ENCODE measurements around the gene NPAS2. TPM values are rescaled to one million over a fixed set of nuclear protein-coding genes. Genes with fewer than 3 reads are reported as not detected.

Gene NPAS2
- total RNA-seq, 2 donors from 2014 or later: 1.1 to 1.6 TPM

DNA sequence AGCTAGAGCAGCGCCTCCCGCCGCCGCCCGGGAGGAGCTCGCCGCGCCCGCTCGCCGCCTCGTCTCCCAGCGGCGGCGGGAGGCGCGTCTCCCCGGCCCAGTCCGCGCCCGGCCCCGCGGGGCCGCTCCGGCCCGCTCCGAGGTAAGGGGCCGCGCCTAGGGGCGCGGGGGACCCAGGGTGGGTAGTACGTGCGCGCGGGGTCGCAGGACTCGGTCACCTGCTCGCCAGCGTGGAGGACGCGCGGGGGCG, 259 bp downstream of the NPAS2 start:
- peak overlapping the region; percentile 74 for H3K4me3 ChIP-seq (ENCODE audit: low read length)
- WGBS, 2 experiments (ENCODE audit: insufficient coverage in 1 of 2, insufficient read length in 1 of 2): 0% methylated on average over 43 of the region's 43 CpGs; no CpG with 5 or more reads in 1 of the 2 experiments
- peaks cover 5% of the 10 kb centered on the region for H3K4me1 ChIP-seq (ENCODE audit: control insufficient read depth, insufficient read depth, low read length)
- DNase-seq: no peak
- Mint-ChIP-seq H3K27me3 (ENCODE audit: insufficient read depth) (peaks cover 68% of the 10 kb centered on the region), H3K36me3 (ENCODE audit: low read depth) (no peaks in the 10 kb centered on the region), H3K9me3 (no peaks in the 10 kb centered on the region), H3K4me3 (peak overlapping the region; percentile 50), H3K27ac (no peak overlapping the region), H3K4me1 (peaks cover 5% of the 10 kb centered on the region)
- H3K9ac ChIP-seq (ENCODE audit: extremely low read depth, low read length, poor library complexity, severe bottlenecking): no peak overlapping the region
- no peaks in the 10 kb centered on the region for H3K9me3 ChIP-seq (ENCODE audit: control insufficient read depth, low read length)
- H3K27ac ChIP-seq (ENCODE audit: low read depth, low read length): no peak overlapping the region
- TF ChIP-seq, protein P1, sequence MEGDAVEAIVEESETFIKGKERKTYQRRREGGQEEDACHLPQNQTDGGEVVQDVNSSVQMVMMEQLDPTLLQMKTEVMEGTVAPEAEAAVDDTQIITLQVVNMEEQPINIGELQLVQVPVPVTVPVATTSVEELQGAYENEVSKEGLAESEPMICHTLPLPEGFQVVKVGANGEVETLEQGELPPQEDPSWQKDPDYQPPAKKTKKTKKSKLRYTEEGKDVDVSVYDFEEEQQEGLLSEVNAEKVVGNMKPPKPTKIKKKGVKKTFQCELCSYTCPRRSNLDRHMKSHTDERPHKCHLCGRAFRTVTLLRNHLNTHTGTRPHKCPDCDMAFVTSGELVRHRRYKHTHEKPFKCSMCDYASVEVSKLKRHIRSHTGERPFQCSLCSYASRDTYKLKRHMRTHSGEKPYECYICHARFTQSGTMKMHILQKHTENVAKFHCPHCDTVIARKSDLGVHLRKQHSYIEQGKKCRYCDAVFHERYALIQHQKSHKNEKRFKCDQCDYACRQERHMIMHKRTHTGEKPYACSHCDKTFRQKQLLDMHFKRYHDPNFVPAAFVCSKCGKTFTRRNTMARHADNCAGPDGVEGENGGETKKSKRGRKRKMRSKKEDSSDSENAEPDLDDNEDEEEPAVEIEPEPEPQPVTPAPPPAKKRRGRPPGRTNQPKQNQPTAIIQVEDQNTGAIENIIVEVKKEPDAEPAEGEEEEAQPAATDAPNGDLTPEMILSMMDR (conservative IDR thresholded peaks at IDR 0.05): no peak
- no peaks in the 10 kb centered on the region for H3K36me3 ChIP-seq (ENCODE audit: control insufficient read depth, insufficient read depth, low read length)
- H3K27me3 ChIP-seq (ENCODE audit: control insufficient read depth, insufficient read depth, low read length, poor library complexity, severe bottlenecking): peaks cover 77% of the 10 kb centered on the region

DNA sequence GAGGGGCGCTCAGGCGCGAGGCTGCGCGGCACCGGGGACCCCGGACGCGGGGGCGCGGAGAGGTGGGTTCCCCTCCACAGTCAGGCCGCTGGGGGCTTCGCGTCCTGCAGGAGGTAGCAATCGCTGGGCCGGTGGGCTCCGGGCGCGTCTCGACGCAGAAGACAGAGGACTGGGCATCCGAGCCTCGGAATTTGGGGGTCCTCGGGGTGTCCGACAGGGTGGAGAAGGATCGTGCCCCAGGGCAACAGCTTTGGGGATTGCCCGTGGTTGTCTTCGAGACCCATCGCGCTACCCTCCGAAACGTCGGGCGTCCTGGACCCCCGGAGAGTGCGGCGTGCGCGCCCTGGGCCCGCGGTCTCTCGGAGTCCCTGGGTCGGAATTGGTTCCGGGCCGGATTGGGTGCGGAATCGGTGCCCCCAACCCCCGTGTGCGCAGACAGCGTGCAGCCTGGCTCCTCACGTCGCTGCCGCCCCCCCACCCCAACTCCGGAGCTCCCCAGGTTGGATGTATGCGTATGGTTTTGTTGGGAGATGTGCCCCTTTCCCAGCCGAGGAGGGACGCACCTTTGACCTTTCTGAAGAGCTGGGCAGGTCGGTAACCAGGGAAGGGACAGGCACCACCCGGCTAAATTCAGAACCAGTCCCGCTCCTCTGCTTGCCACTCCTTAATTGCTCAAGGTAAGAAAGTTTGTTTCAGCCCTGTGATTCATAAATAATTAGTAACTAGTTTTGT, 750 bp downstream of the NPAS2 start:
- Histone ChIP-seq H3K9me3 (ENCODE audit: control insufficient read depth, low read length) (no peaks in the 10 kb centered on the region), H3K4me3 (ENCODE audit: low read length) (peak overlapping the region; percentile 74), H3K9ac (ENCODE audit: extremely low read depth, low read length, poor library complexity, severe bottlenecking) (peak overlapping the region; percentile 15), H3K36me3 (ENCODE audit: control insufficient read depth, insufficient read depth, low read length) (no peaks in the 10 kb centered on the region), H3K4me1 (ENCODE audit: control insufficient read depth, insufficient read depth, low read length) (peaks cover 5% of the 10 kb centered on the region), H3K27me3 (ENCODE audit: control insufficient read depth, insufficient read depth, low read length, poor library complexity, severe bottlenecking) (peaks cover 77% of the 10 kb centered on the region), H3K27ac (ENCODE audit: low read depth, low read length) (no peak overlapping the region)
- Mint-ChIP-seq H3K36me3 (ENCODE audit: low read depth) (no peaks in the 10 kb centered on the region), H3K27ac (no peak overlapping the region), H3K4me3 (peak overlapping the region; percentile 50), H3K4me1 (peaks cover 5% of the 10 kb centered on the region), H3K27me3 (ENCODE audit: insufficient read depth) (peaks cover 68% of the 10 kb centered on the region), H3K9me3 (no peaks in the 10 kb centered on the region)
- TF ChIP-seq, protein P1 (conservative IDR thresholded peaks at IDR 0.05): no peak
- WGBS, 2 experiments (ENCODE audit: insufficient coverage in 1 of 2, insufficient read length in 1 of 2): 2 to 3% methylated on average over 27 to 60 of the region's 60 CpGs
- peak; percentile 61 for DNase-seq

DNA sequence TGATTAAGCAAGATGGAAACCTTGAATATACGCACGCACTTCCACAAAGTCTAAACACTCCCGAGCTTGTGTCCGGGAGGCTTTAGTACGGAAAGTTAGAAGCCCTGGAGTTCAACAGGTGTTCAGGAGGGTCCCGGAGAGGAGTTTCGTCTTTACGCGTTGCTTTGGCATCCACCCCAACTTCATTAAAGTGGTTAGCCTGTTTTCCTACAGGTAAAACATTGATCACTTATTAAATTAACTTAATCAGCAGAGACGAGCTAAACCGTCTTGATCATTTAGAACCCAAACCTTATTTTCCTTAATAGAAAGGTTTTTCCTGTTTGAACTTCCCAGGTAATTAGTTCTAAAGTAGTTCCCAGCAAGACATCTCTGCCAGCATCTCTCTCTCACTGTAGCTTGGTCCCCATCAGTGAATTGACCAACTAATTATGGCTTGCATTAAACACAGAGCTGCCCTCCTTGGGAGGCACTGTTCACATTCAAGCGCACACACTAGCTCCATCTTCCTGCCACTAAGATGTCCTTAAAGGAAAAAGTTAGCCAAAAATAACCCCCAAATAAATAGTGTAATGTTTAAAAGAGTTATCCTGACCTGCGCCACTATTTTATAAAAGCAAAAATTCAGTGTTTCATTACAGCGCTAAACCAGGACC, 1.4 kb downstream of the NPAS2 start:
- no peak overlapping the region for H3K9ac ChIP-seq (ENCODE audit: extremely low read depth, low read length, poor library complexity, severe bottlenecking)
- DNase-seq: no peak
- Mint-ChIP-seq H3K4me3 (peak overlapping the region; percentile 50), H3K27ac (no peak overlapping the region), H3K36me3 (ENCODE audit: low read depth) (no peaks in the 10 kb centered on the region), H3K4me1 (peaks cover 5% of the 10 kb centered on the region), H3K27me3 (ENCODE audit: insufficient read depth) (peaks cover 65% of the 10 kb centered on the region), H3K9me3 (no peaks in the 10 kb centered on the region)
- peaks cover 5% of the 10 kb centered on the region for H3K4me1 ChIP-seq (ENCODE audit: control insufficient read depth, insufficient read depth, low read length)
- peaks cover 77% of the 10 kb centered on the region for H3K27me3 ChIP-seq (ENCODE audit: control insufficient read depth, insufficient read depth, low read length, poor library complexity, severe bottlenecking)
- H3K4me3 ChIP-seq (ENCODE audit: low read length): no peak overlapping the region
- no peak overlapping the region for H3K27ac ChIP-seq (ENCODE audit: low read depth, low read length)
- WGBS, 2 experiments (ENCODE audit: insufficient coverage in 1 of 2, insufficient read length in 1 of 2): 30 to 64% methylated on average over 5 to 13 of the region's 14 CpGs
- no peaks in the 10 kb centered on the region for H3K36me3 ChIP-seq (ENCODE audit: control insufficient read depth, insufficient read depth, low read length)
- no peaks in the 10 kb centered on the region for H3K9me3 ChIP-seq (ENCODE audit: control insufficient read depth, low read length)
- TF ChIP-seq, protein P1 (conservative IDR thresholded peaks at IDR 0.05): no peak
